ENCODE results near the gene TUT1. TPM values are rescaled to one million over a fixed set of nuclear protein-coding genes. Genes with fewer than 3 reads are reported as not detected.
A peak's percentile ranks its signal among the peaks of the same experiment; 100 is the strongest.

TUT1 gene
- total RNA-seq, 1 donor from 2014 or later = 9.5 TPM

- Histone ChIP-seq H3K4me3 (ENCODE audit: low read depth, low read length) (peak overlapping the region; percentile 91), H3K27me3 (ENCODE audit: control insufficient read depth, insufficient read depth, low read length) (no peaks in the 10 kb centered on the region), H3K36me3 (ENCODE audit: control insufficient read depth, insufficient read depth, low read length) (peaks cover 10% of the 10 kb centered on the region)
- DNase-seq (ENCODE audit: low read depth) (no peak), FAIRE-seq (no peak)
- TF ChIP-seq CTCF (IDR thresholded peaks at IDR 0.05; ENCODE audit: insufficient read depth, low read length, severe bottlenecking) = peak; percentile 30
Measured at GRCh38 chr11:62602141-62603071, 11.1 kb upstream of the TUT1 start.

- Histone ChIP-seq H3K27me3 (ENCODE audit: control insufficient read depth, insufficient read depth, low read length) (no peaks in the 10 kb centered on the region), H3K4me3 (ENCODE audit: low read depth, low read length) (peak within 1 kb of the TSS; percentile 91), H3K36me3 (ENCODE audit: control insufficient read depth, insufficient read depth, low read length) (peaks cover 12% of the 10 kb centered on the region)
- FAIRE-seq (no peak), DNase-seq (ENCODE audit: low read depth) (peak; percentile 92)
- TF ChIP-seq CTCF (IDR thresholded peaks at IDR 0.05; ENCODE audit: insufficient read depth, low read length, severe bottlenecking) = no peak
Measured at GRCh38 chr11:62601372-62602140, 10.2 kb upstream of the TUT1 start, which contains the start of gene MTA2. MTA2 (minus strand) TSS chr11:62601865; CDS start chr11:62601450, 415 bp downstream.

- no peak for FAIRE-seq
- no peak for TF ChIP-seq CTCF (IDR thresholded peaks at IDR 0.05; ENCODE audit: insufficient read depth, low read length, severe bottlenecking)
- H3K27me3 ChIP-seq (ENCODE audit: control insufficient read depth, insufficient read depth, low read length) = no peaks in the 10 kb centered on the region
- H3K4me3 ChIP-seq (ENCODE audit: low read depth, low read length) = peak overlapping the region; percentile 91
- no peak for DNase-seq (ENCODE audit: low read depth)
- H3K36me3 ChIP-seq (ENCODE audit: control insufficient read depth, insufficient read depth, low read length) = peaks cover 15% of the 10 kb centered on the region
Measured at GRCh38 chr11:62601122-62601371, 9.7 kb upstream of the TUT1 start.

- no peak for FAIRE-seq
- H3K27me3 ChIP-seq (ENCODE audit: control insufficient read depth, insufficient read depth, low read length) = no peaks in the 10 kb centered on the region
- peak overlapping the region; percentile 91 for H3K4me3 ChIP-seq (ENCODE audit: low read depth, low read length)
- DNase-seq (ENCODE audit: low read depth) = peak; percentile 31
- H3K36me3 ChIP-seq (ENCODE audit: control insufficient read depth, insufficient read depth, low read length) = peaks cover 18% of the 10 kb centered on the region
- no peak for TF ChIP-seq CTCF (IDR thresholded peaks at IDR 0.05; ENCODE audit: insufficient read depth, low read length, severe bottlenecking)
Measured at GRCh38 chr11:62600367-62601121, 9.2 kb upstream of the TUT1 start.

GRCh38 chr11:62599901-62600300 is 8.6 kb upstream of the TUT1 start:
- DNase-seq (ENCODE audit: low read depth) (peak; percentile 97), FAIRE-seq (no peak)
- no peak for TF ChIP-seq CTCF (IDR thresholded peaks at IDR 0.05; ENCODE audit: insufficient read depth, low read length, severe bottlenecking)
- Histone ChIP-seq H3K36me3 (ENCODE audit: control insufficient read depth, insufficient read depth, low read length) (peaks cover 19% of the 10 kb centered on the region), H3K4me3 (ENCODE audit: low read depth, low read length) (peak overlapping the region; percentile 91), H3K27me3 (ENCODE audit: control insufficient read depth, insufficient read depth, low read length) (no peaks in the 10 kb centered on the region)
